ENCODE measurements around the gene CENPM.

CENPM gene

DNA sequence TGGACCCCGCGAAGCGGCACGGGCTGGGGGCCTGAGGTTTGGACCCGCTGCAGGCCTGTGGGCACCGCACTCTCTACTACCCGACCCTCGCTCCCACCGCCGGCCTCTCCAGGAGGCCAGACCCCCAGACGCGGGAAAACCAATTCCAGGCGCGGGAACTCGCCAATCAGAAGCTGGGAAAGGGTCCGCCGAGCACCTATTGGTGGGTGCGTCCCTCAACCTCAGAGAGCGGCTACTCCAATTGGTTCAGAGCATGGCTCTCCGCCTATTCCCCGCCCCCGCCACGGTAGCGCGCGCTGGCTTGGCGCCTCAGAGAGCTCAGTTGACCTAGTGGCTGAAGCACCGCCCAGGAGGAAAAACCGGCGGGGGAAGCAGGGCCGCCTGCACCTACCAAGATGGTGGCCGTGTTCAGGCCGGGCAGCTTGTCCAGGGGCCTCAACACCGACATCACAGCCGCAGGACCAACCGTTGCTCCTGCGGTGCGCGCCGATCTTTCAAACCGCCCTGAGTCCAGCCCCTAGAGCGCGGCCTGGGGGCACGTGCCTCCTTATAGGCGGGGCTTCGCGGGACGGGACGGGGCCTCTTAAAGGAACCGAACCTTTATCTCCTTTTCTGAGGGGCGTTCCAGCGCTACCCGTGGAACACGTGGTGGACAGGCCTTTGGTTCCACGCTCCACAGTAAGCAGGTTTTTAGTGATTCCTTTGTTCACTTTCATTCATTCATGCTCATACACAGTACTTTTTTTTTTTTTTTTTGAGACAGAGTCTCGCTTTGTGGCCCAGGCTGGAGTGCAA is at the start of gene CENPM:
TSS of gene CENPM (minus strand) at position 524 of the 795 bp plus-strand sequence. CDS start at position 448, 76 bp downstream.
- DNase-seq (ENCODE audit: low read depth): peak; percentile 82

- DNase-seq (ENCODE audit: low read depth): no peak
Observed at GRCh38 chr22:41995211-41995610, 48.3 kb upstream of the CENPM start.

GRCh38 chr22:41992496-41992895 is 45.5 kb upstream of the CENPM start:
- DNase-seq (ENCODE audit: low read depth): no peak

- no peak for DNase-seq (ENCODE audit: low read depth)
Observed at GRCh38 chr22:41991111-41991510, 44.2 kb upstream of the CENPM start.

- no peak for DNase-seq (ENCODE audit: low read depth)
Observed at GRCh38 chr22:41989246-41989645, 42.3 kb upstream of the CENPM start.

DNA sequence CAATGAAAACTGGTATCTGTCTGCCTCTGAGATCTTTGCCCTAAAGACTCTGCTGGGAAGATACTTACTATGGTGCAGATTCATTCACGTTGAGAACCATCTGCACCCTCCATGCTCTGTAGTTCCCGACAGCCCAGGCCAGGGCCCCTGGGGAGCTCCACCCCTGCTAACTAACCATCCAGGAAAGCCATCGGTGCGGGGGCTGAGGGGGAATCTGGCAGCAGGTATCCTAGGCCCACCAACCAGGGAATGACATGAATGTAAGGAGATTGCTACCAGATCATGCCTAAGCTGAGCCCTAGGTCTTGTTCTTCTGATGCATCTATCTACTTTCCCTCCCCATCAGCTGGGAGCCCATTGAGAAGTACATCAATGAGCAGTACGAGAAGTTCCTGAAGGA is 40.3 kb upstream of the CENPM start:
- DNase-seq (ENCODE audit: low read depth): no peak

GRCh38 chr22:41983513-41984405 is 36.8 kb upstream of the CENPM start:
- DNase-seq (ENCODE audit: low read depth): no peak

DNA sequence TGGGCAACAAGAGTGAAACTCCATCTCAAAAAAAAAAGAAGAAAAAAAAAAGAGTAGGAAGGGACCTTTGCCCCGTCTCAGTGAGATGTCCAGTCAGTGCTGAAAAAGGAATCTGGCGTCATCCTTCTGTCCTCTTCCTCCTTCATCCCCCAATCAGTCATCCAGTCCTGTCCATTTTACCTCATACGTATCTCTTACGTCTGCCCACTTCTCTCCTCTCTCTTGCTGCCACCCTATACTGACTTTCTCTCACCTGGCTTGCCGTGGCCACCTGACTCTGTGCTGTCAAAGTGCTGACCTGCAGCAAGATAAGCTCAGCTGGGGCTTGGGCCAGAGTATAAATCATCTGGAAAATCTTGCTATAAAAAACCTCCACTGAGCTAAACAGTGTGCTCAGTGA is 35.9 kb upstream of the CENPM start:
- no peak for DNase-seq (ENCODE audit: low read depth)

GRCh38 chr22:41979423-41980250 is 32.7 kb upstream of the CENPM start:
- DNase-seq (ENCODE audit: low read depth): no peak

GRCh38 chr22:41978732-41979131 is 31.8 kb upstream of the CENPM start:
- DNase-seq (ENCODE audit: low read depth): no peak

- no peak for DNase-seq (ENCODE audit: low read depth)
Observed at GRCh38 chr22:41976961-41977566, 30.1 kb upstream of the CENPM start.

DNA sequence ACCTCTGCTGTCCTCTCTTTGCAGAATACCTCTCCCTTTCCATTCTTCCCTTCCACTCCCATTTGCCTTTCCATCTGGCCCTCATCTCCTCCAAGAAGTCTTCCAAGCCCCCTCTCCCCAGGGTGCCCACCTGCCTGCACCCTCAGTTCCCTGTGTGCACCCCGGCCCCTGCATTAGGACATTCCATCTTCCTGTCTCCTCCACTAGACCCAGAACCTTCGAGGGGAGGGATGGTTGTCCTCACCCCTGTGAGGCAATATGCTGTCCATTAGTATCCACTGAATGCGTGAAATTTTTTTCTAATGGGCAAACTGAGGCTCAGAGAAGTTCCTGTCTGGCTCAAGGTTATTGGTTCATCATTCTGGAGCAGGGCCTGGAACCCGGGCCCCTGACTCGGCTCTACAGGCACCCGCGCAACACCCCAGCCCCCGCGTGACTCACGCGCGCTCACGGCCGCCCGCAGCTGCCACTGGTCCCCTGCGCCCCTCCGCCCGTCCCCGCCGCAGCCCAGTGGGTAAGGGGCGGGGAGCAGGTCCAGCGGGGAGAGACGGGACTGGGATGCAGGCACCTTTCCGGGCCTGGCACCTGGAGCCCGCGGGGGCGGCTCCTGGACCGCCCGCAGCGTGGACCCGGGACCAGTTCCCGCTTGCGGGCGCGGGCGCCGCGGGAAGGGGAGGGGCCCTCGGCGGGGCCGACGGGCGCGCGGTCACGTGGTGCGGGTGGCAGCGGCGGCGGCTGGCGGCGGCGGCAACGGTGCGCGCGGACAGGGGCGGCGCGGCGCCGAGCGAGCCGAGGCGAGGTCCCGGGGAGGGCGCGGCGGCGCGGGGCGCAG is 29.3 kb upstream of the CENPM start:
- peak; percentile 31 for DNase-seq (ENCODE audit: low read depth)

DNA sequence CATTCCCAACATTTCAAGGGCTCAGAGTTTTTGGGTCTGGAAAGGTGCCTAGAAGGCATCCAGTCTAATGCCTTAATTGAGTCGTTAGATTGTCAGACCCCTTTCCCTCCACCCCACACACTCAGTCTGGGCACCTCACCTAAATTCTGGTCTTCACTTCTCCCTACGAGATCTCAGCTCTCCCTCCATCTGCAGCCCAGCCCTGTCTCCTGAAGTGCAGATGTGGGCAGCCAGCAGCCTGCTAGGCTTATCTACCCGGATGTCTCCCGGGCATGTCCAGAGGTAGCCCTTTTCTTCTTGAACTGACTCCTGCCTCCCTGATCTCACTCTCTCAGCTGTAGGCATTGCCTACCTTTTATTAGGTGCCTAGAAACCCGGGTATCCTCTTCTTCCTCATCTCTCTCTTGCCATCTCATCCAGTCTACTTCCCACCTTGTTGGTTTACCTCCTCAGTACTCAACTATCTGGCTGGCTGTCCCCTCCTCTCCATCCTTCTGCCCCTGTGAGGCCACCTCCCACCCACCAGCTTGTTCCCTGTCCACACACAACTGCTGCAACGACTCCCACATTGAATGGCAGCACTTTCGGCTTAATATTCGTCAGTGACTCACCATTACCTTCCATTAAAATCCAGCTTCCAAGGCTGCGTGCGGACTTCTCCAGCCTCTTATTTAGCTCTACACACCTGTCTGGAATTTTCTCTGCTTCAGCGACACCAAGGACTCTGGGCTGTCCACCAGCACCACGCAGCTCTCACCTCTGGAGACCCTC is 28.5 kb upstream of the CENPM start:
- no peak for DNase-seq (ENCODE audit: low read depth)

GRCh38 chr22:41974691-41975290 is 27.8 kb upstream of the CENPM start:
- no peak for DNase-seq (ENCODE audit: low read depth)

DNA sequence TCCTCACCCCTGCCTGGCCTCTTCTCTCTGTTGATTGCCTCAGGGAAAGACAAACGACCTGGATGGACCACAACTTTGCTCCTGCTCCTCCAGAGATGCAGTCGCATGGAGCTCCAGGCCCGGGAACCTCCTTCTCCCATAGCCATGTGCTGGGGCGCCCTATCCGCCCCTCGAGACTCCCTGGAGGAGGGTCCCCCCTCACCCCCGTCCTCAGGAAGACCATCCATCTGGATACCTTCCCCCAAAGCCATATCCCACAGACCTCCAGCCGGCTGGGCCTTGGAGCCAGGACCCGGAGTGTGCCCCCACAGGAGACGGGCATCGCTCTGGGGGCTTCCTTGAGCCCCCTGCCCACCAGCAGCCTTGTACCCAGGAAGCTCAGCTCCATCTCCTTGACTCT is 24.5 kb upstream of the CENPM start:
- DNase-seq (ENCODE audit: low read depth): no peak

DNA sequence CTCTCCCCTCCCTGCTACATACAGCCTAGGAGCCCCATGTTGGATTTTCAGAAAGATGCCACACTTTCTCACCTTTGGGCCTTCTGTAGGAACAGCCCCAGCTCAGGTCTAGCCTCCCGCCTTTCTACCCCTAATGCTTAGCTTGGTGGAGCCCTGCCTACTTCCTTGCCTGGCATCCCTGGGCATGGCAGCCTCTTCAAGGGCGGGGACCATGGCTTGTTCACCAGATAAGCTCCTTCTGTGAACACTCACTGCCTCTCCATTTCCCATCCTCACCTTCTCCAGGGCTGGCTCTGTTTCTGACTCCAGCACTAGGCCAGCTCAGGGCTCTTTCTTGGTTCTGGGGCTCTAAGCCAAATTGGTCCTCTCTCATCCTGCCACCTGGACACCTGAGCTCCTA is 23.6 kb upstream of the CENPM start:
- DNase-seq (ENCODE audit: low read depth): no peak

- no peak for DNase-seq (ENCODE audit: low read depth)
Observed at GRCh38 chr22:41969110-41969646, 22.2 kb upstream of the CENPM start, which contains the start of gene SEPTIN3. SEPTIN3 (plus strand) TSS chr22:41969443; CDS start chr22:41971493, 2,050 bp downstream.

DNA sequence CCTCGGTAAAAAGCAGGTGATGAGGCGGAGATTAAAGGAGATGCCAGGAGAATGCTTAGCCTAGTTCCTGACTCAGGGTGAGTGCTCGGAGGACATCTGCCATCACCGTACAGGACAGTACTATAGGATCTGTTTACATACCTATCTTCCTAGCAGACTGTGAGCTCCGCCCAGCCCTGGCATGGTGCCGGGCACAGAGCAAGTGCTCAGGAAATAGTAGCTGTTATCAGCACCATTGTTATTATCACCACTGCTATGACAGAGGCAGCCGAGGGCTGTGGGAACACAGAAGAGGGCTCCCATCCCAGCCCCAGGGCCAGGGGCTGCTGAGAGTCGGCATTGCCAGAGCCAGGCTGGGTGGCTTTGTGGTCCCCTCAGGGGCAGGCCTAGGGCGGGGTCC is 21.6 kb upstream of the CENPM start:
- no peak for DNase-seq (ENCODE audit: low read depth)

- DNase-seq (ENCODE audit: low read depth): no peak
Observed at GRCh38 chr22:41966607-41967240, 19.8 kb upstream of the CENPM start.
